ENCODE results near the gene PHF21B.

PHF21B gene

GRCh38 chr22:44914026-44914721, 95.6 kb downstream of the PHF21B start:
- Histone ChIP-seq H3K4me1 (ENCODE audit: insufficient read depth, low read length, severe bottlenecking) (no peaks in the 10 kb centered on the region), H2AFZ (ENCODE audit: low read length) (no peak overlapping the region), H3K4me3 (ENCODE audit: low read depth, low read length, poor library complexity, severe bottlenecking) (no peak overlapping the region), H3K9me2 (ENCODE audit: low read depth, low read length) (no peaks in the 10 kb centered on the region), H3K9ac (ENCODE audit: low read length) (no peak overlapping the region), H3K4me2 (ENCODE audit: low read length) (no peak overlapping the region), H3K79me2 (ENCODE audit: insufficient read depth, low read length) (no peaks in the 10 kb centered on the region), H3K27me3 (ENCODE audit: insufficient read depth, low read length) (no peaks in the 10 kb centered on the region), H3K27ac (ENCODE audit: low read depth, low read length, poor library complexity, severe bottlenecking) (no peak overlapping the region), H3K36me3 (ENCODE audit: insufficient read depth, low read length) (no peaks in the 10 kb centered on the region), H3K9me3 (ENCODE audit: low read length) (no peaks in the 10 kb centered on the region), H3F3A (ENCODE audit: insufficient read depth, low read length) (no peaks in the 10 kb centered on the region), H4K20me1 (ENCODE audit: insufficient read depth, low read length) (no peaks in the 10 kb centered on the region)
- TF ChIP-seq EZH2 (IDR thresholded peaks at IDR 0.05; ENCODE audit: borderline replicate concordance, low read length) = no peak
- TF ChIP-seq, protein P1, sequence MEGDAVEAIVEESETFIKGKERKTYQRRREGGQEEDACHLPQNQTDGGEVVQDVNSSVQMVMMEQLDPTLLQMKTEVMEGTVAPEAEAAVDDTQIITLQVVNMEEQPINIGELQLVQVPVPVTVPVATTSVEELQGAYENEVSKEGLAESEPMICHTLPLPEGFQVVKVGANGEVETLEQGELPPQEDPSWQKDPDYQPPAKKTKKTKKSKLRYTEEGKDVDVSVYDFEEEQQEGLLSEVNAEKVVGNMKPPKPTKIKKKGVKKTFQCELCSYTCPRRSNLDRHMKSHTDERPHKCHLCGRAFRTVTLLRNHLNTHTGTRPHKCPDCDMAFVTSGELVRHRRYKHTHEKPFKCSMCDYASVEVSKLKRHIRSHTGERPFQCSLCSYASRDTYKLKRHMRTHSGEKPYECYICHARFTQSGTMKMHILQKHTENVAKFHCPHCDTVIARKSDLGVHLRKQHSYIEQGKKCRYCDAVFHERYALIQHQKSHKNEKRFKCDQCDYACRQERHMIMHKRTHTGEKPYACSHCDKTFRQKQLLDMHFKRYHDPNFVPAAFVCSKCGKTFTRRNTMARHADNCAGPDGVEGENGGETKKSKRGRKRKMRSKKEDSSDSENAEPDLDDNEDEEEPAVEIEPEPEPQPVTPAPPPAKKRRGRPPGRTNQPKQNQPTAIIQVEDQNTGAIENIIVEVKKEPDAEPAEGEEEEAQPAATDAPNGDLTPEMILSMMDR (IDR thresholded peaks at IDR 0.05; ENCODE audit: low read length) = no peak

GRCh38 chr22:44913198-44913983, 96.4 kb downstream of the PHF21B start:
- no peak overlapping the region for H2AFZ ChIP-seq (ENCODE audit: low read length)
- no peaks in the 10 kb centered on the region for H3K9me2 ChIP-seq (ENCODE audit: low read depth, low read length)
- no peak overlapping the region for H3K27ac ChIP-seq (ENCODE audit: low read depth, low read length, poor library complexity, severe bottlenecking)
- H3K4me2 ChIP-seq (ENCODE audit: low read length) = no peak overlapping the region
- TF ChIP-seq, protein P1 (IDR thresholded peaks at IDR 0.05; ENCODE audit: low read length) = no peak
- TF ChIP-seq EZH2 (IDR thresholded peaks at IDR 0.05; ENCODE audit: borderline replicate concordance, low read length) = no peak
- no peaks in the 10 kb centered on the region for H3K79me2 ChIP-seq (ENCODE audit: insufficient read depth, low read length)
- no peaks in the 10 kb centered on the region for H3K4me1 ChIP-seq (ENCODE audit: insufficient read depth, low read length, severe bottlenecking)
- no peaks in the 10 kb centered on the region for H3F3A ChIP-seq (ENCODE audit: insufficient read depth, low read length)
- H3K36me3 ChIP-seq (ENCODE audit: insufficient read depth, low read length) = no peaks in the 10 kb centered on the region
- H3K27me3 ChIP-seq (ENCODE audit: insufficient read depth, low read length) = no peaks in the 10 kb centered on the region
- H3K4me3 ChIP-seq (ENCODE audit: low read depth, low read length, poor library complexity, severe bottlenecking) = no peak overlapping the region
- H3K9me3 ChIP-seq (ENCODE audit: low read length) = no peaks in the 10 kb centered on the region
- H4K20me1 ChIP-seq (ENCODE audit: insufficient read depth, low read length) = no peaks in the 10 kb centered on the region
- no peak overlapping the region for H3K9ac ChIP-seq (ENCODE audit: low read length)

- Histone ChIP-seq H3K9ac (ENCODE audit: low read length) (no peak overlapping the region), H3K27me3 (ENCODE audit: insufficient read depth, low read length) (no peaks in the 10 kb centered on the region), H3K9me2 (ENCODE audit: low read depth, low read length) (no peaks in the 10 kb centered on the region), H3K79me2 (ENCODE audit: insufficient read depth, low read length) (no peaks in the 10 kb centered on the region), H3K4me1 (ENCODE audit: insufficient read depth, low read length, severe bottlenecking) (no peaks in the 10 kb centered on the region), H3K36me3 (ENCODE audit: insufficient read depth, low read length) (no peaks in the 10 kb centered on the region), H4K20me1 (ENCODE audit: insufficient read depth, low read length) (no peaks in the 10 kb centered on the region), H3K4me3 (ENCODE audit: low read depth, low read length, poor library complexity, severe bottlenecking) (no peak overlapping the region), H3F3A (ENCODE audit: insufficient read depth, low read length) (no peaks in the 10 kb centered on the region), H3K4me2 (ENCODE audit: low read length) (no peak overlapping the region), H3K27ac (ENCODE audit: low read depth, low read length, poor library complexity, severe bottlenecking) (no peak overlapping the region), H2AFZ (ENCODE audit: low read length) (no peak overlapping the region), H3K9me3 (ENCODE audit: low read length) (no peaks in the 10 kb centered on the region)
- TF ChIP-seq, protein P1 (IDR thresholded peaks at IDR 0.05; ENCODE audit: low read length) = no peak
- no peak for TF ChIP-seq EZH2 (IDR thresholded peaks at IDR 0.05; ENCODE audit: borderline replicate concordance, low read length)
Observed at GRCh38 chr22:44909241-44909640, 100.6 kb downstream of the PHF21B start.
